H9 (cell line): Measurements from ENCODE around the gene CSTPP1. TPM values are rescaled to one million over a fixed set of nuclear protein-coding genes. Genes with fewer than 3 reads are reported as not detected.

Experiments used
- DNase-seq: peaks from one replicate; pipeline ENCODE4 v3.0.0-alpha.2; 2017
- H2AFZ ChIP-seq: one replicate; pipeline ENCODE4 v1.6.1; 2013; ENCODE audit warnings: mild to moderate bottlenecking, low read length, control low read depth, moderate library complexity
- H2AK5ac ChIP-seq: 2 replicates; pipeline ENCODE4 v1.6.1; 2013; ENCODE audit warnings: low read length, control low read depth, mixed read lengths; ENCODE audit not compliant: insufficient read length
- H2BK120ac ChIP-seq: one replicate; pipeline ENCODE4 v1.6.1; 2013; ENCODE audit warnings: low read depth, mild to moderate bottlenecking, low read length, control low read depth, inconsistent platforms; ENCODE audit not compliant: poor library complexity, severe bottlenecking
- H2BK12ac ChIP-seq: 2 replicates; pipeline ENCODE4 v1.6.1; 2013; ENCODE audit warnings: low read length, control low read depth, mixed read lengths, low read depth; ENCODE audit not compliant: insufficient read length
- H2BK15ac ChIP-seq: 2 replicates; pipeline ENCODE4 v1.6.1; 2013; ENCODE audit warnings: low read depth, low read length, control low read depth
- H2BK20ac ChIP-seq: one replicate; pipeline ENCODE4 v1.6.1; 2013; ENCODE audit warnings: low read depth, mild to moderate bottlenecking, low read length, control low read depth, inconsistent platforms; ENCODE audit not compliant: poor library complexity, severe bottlenecking
- H2BK5ac ChIP-seq: 2 replicates; pipeline ENCODE4 v1.6.1; 2013; ENCODE audit warnings: low read length, control low read depth, mixed read lengths; ENCODE audit not compliant: insufficient read length
- H3K14ac ChIP-seq: 2 replicates; pipeline ENCODE4 v1.6.1; 2013; ENCODE audit warnings: low read length, control low read depth; ENCODE audit not compliant: insufficient read depth
- H3K18ac ChIP-seq: 2 replicates; pipeline ENCODE4 v1.6.1; 2013; ENCODE audit warnings: low read depth, mild to moderate bottlenecking, mixed read lengths, low read length, control low read depth; ENCODE audit not compliant: insufficient read length
- H3K23ac ChIP-seq: 2 replicates; pipeline ENCODE4 v1.6.1; 2013; ENCODE audit warnings: low read length, control low read depth, mixed read lengths, low read depth; ENCODE audit not compliant: insufficient read length
- H3K23me2 ChIP-seq: 2 replicates; pipeline ENCODE4 v1.6.1; 2013; ENCODE audit warnings: low read depth, mild to moderate bottlenecking, mixed read lengths, low read length, control low read depth; ENCODE audit not compliant: insufficient read length, poor library complexity, severe bottlenecking
- H3K27ac ChIP-seq: 2 replicates; pipeline ENCODE4 v1.5.1; 2013; ENCODE audit warnings: low read length, control low read depth, mixed read lengths, low read depth; ENCODE audit not compliant: insufficient read length
- H3K27me3 ChIP-seq: 2 replicates; pipeline ENCODE4 v1.6.1; 2013; ENCODE audit warnings: low read length, control low read depth, inconsistent platforms; ENCODE audit not compliant: insufficient read depth
- H3K4ac ChIP-seq: 2 replicates; pipeline ENCODE4 v1.6.1; 2013; ENCODE audit warnings: low read depth, mild to moderate bottlenecking, control low read depth, inconsistent platforms, low read length, moderate library complexity
- H3K4me1 ChIP-seq: 2 replicates; pipeline ENCODE4 v1.6.1; 2013; ENCODE audit warnings: low read length, control low read depth, inconsistent platforms; ENCODE audit not compliant: insufficient read depth
- H3K4me2 ChIP-seq: 2 replicates; pipeline ENCODE4 v1.6.1; 2013; ENCODE audit warnings: low read length, control low read depth, mixed read lengths; ENCODE audit not compliant: insufficient read length, insufficient read depth
- H3K56ac ChIP-seq: 2 replicates; pipeline ENCODE4 v1.6.1; 2013; ENCODE audit warnings: low read depth, mild to moderate bottlenecking, mixed read lengths, low read length, control low read depth; ENCODE audit not compliant: insufficient read length
- H3K79me1 ChIP-seq: 2 replicates; pipeline ENCODE4 v1.6.1; 2013; ENCODE audit warnings: low read depth, mild to moderate bottlenecking, moderate library complexity, low read length, control low read depth, inconsistent platforms; ENCODE audit not compliant: insufficient read depth, poor library complexity, severe bottlenecking
- H3K79me2 ChIP-seq: 2 replicates; pipeline ENCODE4 v1.6.1; 2013; ENCODE audit warnings: low read length, control low read depth, inconsistent platforms; ENCODE audit not compliant: insufficient read depth
- H3K9ac ChIP-seq: 2 replicates; pipeline ENCODE4 v1.6.1; 2013; ENCODE audit warnings: low read length, control low read depth, mixed read lengths; ENCODE audit not compliant: insufficient read length; ENCODE audit errors: extremely low read depth
- H3K9me3 ChIP-seq: one replicate; pipeline ENCODE4 v1.6.1; 2013; ENCODE audit warnings: low read depth, low read length, inconsistent platforms; ENCODE audit not compliant: control insufficient read depth
- H3T11ph ChIP-seq: one replicate; pipeline ENCODE4 v1.6.1; 2013; ENCODE audit warnings: mild to moderate bottlenecking, low read length, control low read depth, inconsistent platforms
- H4K20me1 ChIP-seq: one replicate; pipeline ENCODE4 v1.6.1; 2013; ENCODE audit not compliant: control insufficient read depth, insufficient read length, insufficient read depth
- H4K5ac ChIP-seq: 2 replicates; pipeline ENCODE4 v1.6.1; 2013; ENCODE audit warnings: low read depth, mild to moderate bottlenecking, mixed read lengths, low read length, control low read depth; ENCODE audit not compliant: insufficient read length
- H4K8ac ChIP-seq: replicated peaks from 2 replicates; pipeline ENCODE4 v1.6.1; 2013; ENCODE audit warnings: low read length, control low read depth, mixed read lengths, low read depth; ENCODE audit not compliant: insufficient read length
- H4K91ac ChIP-seq: 2 replicates; pipeline ENCODE4 v1.6.1; 2013; ENCODE audit warnings: low read depth, mild to moderate bottlenecking, moderate library complexity, mixed read lengths, low read length, control low read depth; ENCODE audit not compliant: insufficient read length
- H3K27ac Mint-ChIP-seq, 3 experiments: 2 replicates in 2 of 3; 3 replicates in 1 of 3; pipeline ENCODE4 v1.8.0; 2020 to 2021; ENCODE audit warnings: mixed read lengths in 3 of 3, mild to moderate bottlenecking in 1 of 3, moderate library complexity in 1 of 3
- H3K27me3 Mint-ChIP-seq: 2 replicates; pipeline ENCODE4 v1.8.0; 2021; ENCODE audit warnings: low read depth, mild to moderate bottlenecking, moderate library complexity, mixed read lengths
- H3K36me3 Mint-ChIP-seq, 3 experiments: 2 replicates in 2 of 3; 3 replicates in 1 of 3; pipeline ENCODE4 v1.8.0; 2020 to 2021; ENCODE audit warnings: low read depth in 3 of 3, mixed read lengths in 3 of 3; ENCODE audit not compliant: insufficient read depth in 1 of 3
- H3K4me1 Mint-ChIP-seq, 2 experiments: 2 replicates each; pipeline ENCODE4 v1.8.0; 2020; ENCODE audit warnings: mixed read lengths in 2 of 2
- H3K4me3 Mint-ChIP-seq, 2 experiments: 2 replicates in 1 of 2; 3 replicates in 1 of 2; pipeline ENCODE4 v1.8.0; 2020 to 2021; ENCODE audit warnings: mild to moderate bottlenecking in 2 of 2, mixed read lengths in 2 of 2, moderate library complexity in 1 of 2
- H3K9me3 Mint-ChIP-seq, 2 experiments: 2 replicates in 1 of 2; 3 replicates in 1 of 2; pipeline ENCODE4 v1.8.0; 2020; ENCODE audit warnings: mild to moderate bottlenecking in 2 of 2, mixed read lengths in 2 of 2, moderate library complexity in 1 of 2
- CTCF ChIP-seq: fragments of 200-600 bp; sonication (generic); conservative IDR thresholded peaks from 3 replicates; pipeline ENCODE4 v1.8.0; 2021; ENCODE audit warnings: antibody characterized with exemption, mild to moderate bottlenecking
- WGBS: extraction: QIAGEN DNeasy Blood & Tissue Kit; methylation state at CpG from one replicate; pipeline ENCODE4 v1.1.7; 2013; ENCODE audit warnings: missing lambda C conversion rate, low lambda C conversion rate, mixed read lengths; ENCODE audit not compliant: insufficient read length; ENCODE audit errors: extremely low coverage; 5-methylcytosine and 5-hydroxymethylcytosine counted together
- total RNA-seq: library from RNA; stranded (reverse); gene quantifications from 2 replicates; pipeline ENCODE4 v1.2.1, GENCODE V29; 2021

The CSTPP1 gene
- total RNA-seq, 1 experiment from 2014 or later: 21.2 TPM

- Mint-ChIP-seq H3K9me3 (no peaks in the 10 kb centered on the region), H3K27ac (peak overlapping the region in 2 of 3 experiments; percentile 5 to 85; a peak in 2 of 7 replicates), H3K36me3 (0 out of 7 replicates have a peak, but pooled peaks cover 0 to under 1% (median 0%) of the 10 kb centered on the region in 3 experiments), H3K4me1 (peaks cover 22 to 28% of the 10 kb centered on the region in 2 experiments), H3K4me3 (no peak overlapping the region; a peak in 1 of 5 replicates), H3K27me3 (no peaks in the 10 kb centered on the region)
- no peaks in the 10 kb centered on the region for H3K9me3 ChIP-seq
- H3K23ac ChIP-seq: no peak overlapping the region
- H3K79me1 ChIP-seq: no peaks in the 10 kb centered on the region
- no peak overlapping the region for H3K4ac ChIP-seq
- H3K23me2 ChIP-seq: no peaks in the 10 kb centered on the region
- no peak overlapping the region for H4K5ac ChIP-seq
- peaks cover 3% of the 10 kb centered on the region; the same call in 1 of the 2 replicates for H3K4me1 ChIP-seq
- no peaks in the 10 kb centered on the region for H3K27me3 ChIP-seq
- TF ChIP-seq CTCF: peak; percentile 99
- H2BK20ac ChIP-seq: no peak overlapping the region
- no peak overlapping the region for H2BK12ac ChIP-seq
- WGBS: no CpG with 5 or more reads among the region's 11 CpGs
- H3T11ph ChIP-seq: no peak overlapping the region
- no peak overlapping the region for H4K91ac ChIP-seq
- no peak overlapping the region for H2BK120ac ChIP-seq
- no peak overlapping the region for H2BK15ac ChIP-seq
- H3K27ac ChIP-seq: no peak overlapping the region
- no peaks in the 10 kb centered on the region for H3K79me2 ChIP-seq
- no peak overlapping the region for H3K18ac ChIP-seq
- peak; percentile 88 for DNase-seq
- H3K14ac ChIP-seq: no peak overlapping the region
- peak overlapping the region; percentile 7 for H3K9ac ChIP-seq
- H2AFZ ChIP-seq: no peak overlapping the region
- H2BK5ac ChIP-seq: no peak overlapping the region
- no peaks in the 10 kb centered on the region for H4K20me1 ChIP-seq
- H3K56ac ChIP-seq: no peak overlapping the region
- no peak overlapping the region for H4K8ac ChIP-seq
- H3K4me2 ChIP-seq: peak overlapping the region; percentile 7
- no peak overlapping the region for H2AK5ac ChIP-seq
These were observed 216.7 kb downstream of the CSTPP1 start for GRCh38 chr11:47152953-47153950.
